Right kidney (tissue), 1 donor: ENCODE data around the gene GRB2.
"Not testable (repeated sequence)": the region's sequence is repeated elsewhere in the genome, so short reads cannot be mapped to it uniquely, and the experiment has no call there.

Experiments
- DNase-seq: peaks from one replicate; pipeline ENCODE4 v3.0.0-alpha.2; 2016

The GRB2 gene

GRCh38 chr17:75353176-75353575 lies 52.3 kb downstream of the GRB2 start:
- no peak for DNase-seq

- peak; percentile 56 for DNase-seq
Measured at GRCh38 chr17:75352079-75352569, 53.4 kb downstream of the GRB2 start.

DNA sequence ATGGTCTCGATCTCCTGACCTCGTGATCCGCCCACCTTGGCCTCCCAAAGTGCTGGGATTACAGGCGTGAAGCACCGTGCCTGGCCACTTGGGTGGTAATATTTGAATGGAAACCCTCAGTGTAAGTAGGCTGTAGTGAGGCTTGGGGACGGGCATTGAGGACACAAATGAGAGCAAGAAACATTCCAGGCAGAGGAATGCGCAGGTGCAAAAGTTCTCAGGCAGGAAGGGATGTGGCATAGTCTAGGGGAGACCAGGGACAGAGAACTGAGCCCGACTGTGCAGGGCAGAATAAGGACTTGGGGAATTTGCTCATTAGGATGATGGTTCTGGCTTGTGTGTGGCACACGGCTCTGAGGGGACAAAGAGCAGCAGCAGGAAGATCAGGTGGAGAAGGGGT lies 54.8 kb downstream of the GRB2 start:
- no peak for DNase-seq

- no peak for DNase-seq
Measured at GRCh38 chr17:75350029-75350428, 55.4 kb downstream of the GRB2 start.

DNA sequence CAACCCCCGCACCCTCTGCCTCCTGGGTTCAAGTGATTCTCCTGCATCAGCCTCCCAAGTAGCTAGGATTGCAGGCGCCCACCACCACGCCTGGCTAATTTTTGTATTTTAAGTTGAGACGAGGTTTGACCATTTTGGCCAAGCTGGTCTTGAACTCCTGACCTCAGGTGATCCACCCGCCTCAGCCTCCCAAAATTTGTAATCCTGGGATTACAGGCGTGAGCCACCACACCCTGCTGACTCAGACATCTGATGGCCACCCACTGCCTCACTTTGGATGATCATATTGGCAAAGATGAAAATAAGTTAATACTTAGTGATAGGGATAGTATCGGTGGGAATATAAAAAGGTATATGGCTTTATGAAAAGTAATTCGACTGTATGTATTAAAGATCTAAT lies 55.9 kb downstream of the GRB2 start:
- no peak for DNase-seq

DNA sequence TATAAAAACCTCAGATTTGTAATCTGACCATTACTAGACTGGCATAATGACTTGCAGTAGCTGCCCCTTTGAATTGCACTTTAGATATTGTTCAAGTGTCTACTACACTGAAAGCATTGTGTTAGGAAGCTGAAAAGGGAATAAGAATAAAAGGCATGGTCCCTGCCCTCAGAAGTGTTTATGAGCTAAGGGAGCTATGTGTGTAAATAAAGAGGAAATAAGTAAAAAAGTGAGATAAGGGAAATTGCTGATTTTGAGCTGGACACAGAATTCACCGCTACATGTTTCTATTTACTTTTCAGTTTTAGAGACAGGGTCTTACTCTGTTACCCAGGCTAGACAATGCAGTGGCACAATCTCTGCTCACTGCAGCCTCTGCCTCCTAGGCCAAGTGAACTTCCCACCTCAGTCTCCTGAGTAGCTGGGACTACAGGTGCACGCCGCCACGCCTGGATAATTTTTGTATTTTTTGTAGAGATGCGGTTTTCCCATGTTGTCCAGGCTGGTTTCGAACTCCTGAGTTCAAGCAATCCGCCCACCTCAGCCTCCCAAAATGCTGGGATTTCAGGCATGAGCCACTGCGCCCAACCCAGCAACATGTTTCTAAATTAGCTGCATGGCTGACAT lies 57.0 kb downstream of the GRB2 start:
- no peak for DNase-seq

DNA sequence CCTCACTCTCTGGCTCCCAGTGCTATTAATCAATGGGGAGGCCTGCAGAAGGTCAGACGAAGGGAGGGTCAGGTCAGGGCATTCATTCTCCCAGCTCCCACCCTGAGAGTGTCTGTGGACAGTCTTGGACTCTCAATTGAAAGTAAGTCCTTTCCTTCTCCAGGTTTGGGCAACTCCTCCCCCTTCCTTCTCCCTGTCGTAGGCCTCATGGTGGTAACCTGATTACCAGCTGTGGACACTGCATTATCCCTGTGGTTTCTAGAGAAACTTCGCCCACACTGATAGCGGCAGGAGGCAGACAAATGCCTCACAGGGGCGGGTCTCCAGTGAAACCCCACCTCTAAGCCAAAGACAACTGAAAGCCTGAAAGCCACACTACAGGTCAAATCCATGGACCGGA lies 58.6 kb downstream of the GRB2 start:
- peak; percentile 24 for DNase-seq

DNA sequence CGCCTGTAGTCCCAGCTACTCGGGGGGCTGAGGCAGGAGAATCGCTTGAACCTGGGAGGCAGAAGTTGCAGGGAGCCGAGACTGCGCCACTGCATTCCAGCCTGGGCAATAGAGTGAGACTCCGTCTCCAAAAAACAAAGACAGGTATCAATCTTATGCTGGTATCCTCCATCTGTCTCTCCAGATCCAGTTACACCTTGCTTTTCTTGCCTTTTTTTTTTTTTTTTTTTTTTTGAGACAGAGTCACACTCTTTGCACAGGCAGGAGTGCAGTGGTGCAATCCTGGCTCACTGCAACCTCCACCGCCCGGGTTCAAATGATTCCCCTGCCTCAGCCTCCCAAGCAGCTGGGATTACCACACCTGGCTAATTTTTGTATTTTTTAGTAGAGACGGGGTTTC lies 59.1 kb downstream of the GRB2 start:
- not testable (repeated sequence) for DNase-seq

DNA sequence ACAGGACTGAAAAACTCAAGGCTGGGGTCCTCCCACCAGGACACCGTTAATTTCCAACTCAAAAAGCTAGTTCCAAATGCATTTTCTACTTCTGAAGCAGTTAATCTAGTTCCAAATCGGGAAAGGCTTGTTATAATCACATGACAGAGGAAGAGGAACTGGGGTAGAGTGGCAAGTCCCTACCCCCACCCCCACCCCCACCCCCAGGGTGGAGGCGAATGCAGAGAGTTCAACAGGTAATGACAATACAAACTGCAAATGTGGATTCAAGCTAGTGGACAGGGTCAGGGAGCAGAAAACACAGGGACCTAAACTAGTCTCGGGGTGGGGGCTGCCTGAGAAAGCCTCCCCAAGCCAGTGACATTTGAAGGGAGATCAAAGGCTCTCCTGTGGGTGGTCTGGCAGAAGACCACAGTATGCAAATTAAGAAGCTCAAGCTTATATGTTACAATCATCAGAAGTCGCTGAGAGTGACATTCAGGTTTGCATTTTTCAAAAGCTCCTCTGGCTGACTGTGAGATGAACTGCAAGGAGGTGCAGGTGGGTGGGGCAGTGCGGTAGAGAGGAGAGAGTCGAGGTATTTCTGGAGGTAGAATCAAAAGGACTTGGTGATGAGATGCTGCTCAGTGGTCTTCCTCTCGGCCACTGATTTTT lies 59.8 kb downstream of the GRB2 start:
- no peak for DNase-seq

- DNase-seq, result no peak
Measured at GRCh38 chr17:75344666-75345065, 60.8 kb downstream of the GRB2 start.

DNA sequence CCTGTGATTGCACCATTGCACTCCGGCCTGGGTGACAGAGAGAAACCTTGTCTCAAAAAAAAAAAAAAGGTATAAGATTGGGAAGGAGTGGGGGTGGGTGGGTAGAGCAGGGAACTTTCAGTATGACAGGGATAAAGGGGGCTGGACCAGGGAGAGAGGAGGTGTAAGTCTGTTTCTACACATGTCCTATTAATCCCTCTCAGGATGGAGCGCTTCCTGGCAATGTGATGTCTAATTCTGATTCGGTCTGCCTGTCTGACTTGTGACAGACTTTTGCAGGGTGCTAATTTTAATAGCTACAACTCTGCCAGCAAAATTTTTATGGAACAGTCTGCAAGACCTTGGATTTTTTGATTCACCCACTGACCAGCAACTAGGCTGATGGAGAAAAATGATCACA lies 62.5 kb downstream of the GRB2 start:
- DNase-seq, result no peak

DNA sequence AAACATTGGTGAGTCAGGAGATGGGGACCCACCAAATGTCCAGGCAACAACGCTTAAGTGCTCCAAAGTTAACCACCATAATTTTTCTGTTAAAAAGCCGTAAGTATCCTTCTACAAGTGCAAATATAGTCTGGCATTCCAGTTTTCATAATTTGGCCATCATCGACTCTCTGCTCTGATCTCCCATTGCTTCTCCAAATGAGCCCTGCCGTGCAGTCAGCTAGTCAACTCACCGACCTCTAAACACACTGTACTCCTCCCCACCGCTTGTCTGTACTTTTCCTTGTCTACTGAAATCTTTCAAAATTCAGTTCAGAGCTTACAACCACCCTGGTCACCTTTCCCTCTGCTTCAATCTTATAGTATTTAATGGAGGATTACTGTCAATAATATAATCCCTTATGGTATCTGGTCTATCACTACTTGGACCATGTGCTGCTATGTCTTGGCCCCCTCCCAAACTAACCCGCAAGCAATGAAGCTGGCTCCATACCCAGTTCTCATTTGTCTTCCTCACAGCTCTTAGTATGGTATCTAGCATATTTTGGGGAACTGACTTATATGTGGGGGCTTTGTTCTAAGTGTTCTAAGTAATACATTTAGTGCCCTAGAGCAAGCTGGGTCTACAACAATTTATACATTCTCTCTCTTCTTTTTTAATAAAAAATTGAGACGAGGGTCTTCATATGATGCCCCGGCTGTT lies 63.5 kb downstream of the GRB2 start:
- DNase-seq, result no peak

- no peak for DNase-seq
Measured at GRCh38 chr17:75340631-75341030, 64.8 kb downstream of the GRB2 start.

DNA sequence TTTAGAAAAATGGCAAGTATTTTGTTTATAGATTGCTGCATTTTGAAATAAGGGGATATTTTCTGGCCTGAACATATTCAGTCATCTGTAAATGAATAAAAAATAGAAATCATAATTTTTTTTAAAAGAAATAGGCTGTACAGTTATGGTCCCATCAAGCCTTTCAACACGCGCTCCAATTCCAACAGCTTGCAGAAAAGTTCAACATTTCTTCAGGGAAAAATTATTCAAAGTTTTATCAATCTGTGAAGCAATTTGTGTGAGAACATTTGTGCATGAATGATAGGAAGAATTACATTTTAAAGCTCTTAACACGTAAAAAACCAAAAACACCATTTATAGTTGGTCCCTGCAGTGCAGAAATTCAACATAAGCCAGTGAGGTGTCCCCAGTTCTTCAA lies 65.5 kb downstream of the GRB2 start:
- no peak for DNase-seq

DNA sequence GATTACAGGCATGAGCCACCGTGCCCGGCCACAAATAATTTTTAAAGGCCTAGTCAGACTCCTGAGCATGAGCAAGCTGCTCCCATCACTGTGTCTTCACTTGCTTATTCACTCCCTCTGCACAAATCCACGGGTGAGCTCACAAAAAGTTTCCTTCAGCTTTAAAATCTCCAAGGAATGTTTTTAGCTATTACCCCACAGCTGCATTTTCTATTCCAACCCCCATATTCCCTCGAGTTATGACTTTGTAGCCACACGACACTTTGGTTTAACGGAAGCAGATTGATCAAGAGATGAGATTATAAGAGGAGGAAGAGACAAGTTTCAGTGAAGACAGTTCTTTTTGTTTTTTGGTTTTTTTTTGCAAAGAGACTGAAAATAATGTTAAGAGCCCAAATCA lies 67.1 kb downstream of the GRB2 start:
- DNase-seq, result no peak

GRCh38 chr17:75335315-75335714 lies 70.2 kb downstream of the GRB2 start:
- DNase-seq, result no peak

DNA sequence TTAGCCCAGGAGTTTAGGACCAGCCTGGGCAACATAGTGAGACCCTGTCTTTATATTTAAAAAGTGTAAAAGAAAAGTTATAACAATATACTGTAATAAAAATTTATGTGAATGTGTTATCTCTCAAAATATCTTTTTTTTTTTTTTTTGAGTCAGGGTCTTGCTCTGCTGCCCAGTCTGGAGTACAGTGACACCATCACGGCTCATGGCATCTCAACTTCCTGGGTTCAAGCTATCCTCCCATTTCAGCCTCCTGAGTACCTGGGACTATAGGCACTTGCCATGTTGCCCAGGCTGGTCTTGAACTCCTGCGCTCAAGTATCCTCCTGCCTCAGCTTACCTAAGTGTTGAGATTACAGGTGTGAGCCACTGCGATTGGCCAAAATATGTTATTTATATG lies 70.8 kb downstream of the GRB2 start:
- DNase-seq, result no peak

GRCh38 chr17:75331671-75332070 lies 73.8 kb downstream of the GRB2 start:
- no peak for DNase-seq

DNA sequence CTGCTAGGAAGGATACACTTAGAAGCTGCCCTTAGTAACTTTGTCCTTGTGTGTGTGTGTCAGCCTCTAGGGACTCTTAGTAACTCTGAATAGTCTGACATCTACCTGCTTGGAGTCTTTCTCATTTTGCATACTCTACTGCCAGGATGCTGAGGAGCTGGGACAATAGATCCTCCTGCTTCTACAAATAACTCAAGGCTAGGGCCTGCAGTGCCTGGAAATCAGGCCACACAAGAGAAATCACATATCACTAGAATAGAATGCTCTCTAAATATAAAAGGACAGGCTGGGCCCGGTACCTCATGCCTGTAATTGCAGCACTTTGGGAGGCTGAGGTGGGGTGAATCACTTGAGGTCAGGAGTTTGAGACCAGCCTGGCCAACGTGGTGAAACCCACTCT lies 77.7 kb downstream of the GRB2 start:
- DNase-seq, result no peak

DNA sequence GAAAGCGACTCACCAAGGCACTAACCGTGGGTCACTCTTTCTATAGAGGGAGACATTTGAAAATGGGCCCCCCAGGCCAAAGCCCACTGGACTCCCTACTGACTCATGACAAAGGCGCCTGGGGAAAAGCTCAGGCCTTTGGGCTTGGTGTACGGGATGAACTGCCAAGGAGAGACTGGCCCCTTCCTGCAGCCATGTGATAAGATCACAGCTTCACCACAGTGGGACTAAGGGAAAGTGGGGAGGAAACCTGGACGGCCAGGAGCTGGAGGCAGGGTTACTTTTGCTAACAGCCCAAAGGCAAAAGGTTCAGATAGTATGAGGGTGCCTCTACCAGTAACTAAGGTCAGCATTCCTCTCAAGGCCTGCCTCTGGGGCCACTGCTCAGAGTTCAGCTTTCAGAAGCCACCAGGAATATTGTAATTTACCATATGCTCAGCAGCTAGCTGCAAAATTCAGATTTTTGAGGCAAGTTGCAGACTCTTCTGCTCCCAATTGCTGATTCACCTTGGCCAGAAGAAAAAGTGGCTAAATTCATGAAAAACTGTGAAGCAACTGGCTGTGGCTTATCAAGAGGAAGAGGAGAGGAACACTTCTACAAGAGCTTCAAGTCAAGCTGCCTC lies 79.1 kb downstream of the GRB2 start:
- no peak for DNase-seq

DNA sequence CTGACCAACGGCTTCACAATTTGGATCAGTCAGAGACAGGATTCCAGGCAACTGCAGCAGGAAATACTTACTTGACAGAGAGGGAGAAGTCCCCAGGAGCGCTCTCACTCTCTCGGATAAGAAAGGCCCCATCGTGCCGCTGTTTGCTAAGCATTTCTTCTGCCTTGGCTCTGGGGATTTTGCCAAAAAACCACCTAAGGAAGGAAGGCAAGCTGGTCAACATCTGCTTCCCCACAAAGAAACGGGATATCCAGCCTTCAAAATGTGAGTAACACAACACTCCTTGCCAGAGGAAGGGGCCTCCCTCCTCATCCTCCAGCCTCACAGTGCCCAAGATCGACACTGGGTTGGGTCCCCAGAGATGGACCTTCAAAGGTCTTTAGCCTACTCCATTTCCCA lies 79.7 kb downstream of the GRB2 start:
- DNase-seq, result no peak

GRCh38 chr17:75325348-75325747 lies 80.1 kb downstream of the GRB2 start:
- no peak for DNase-seq

- DNase-seq, result no peak
Measured at GRCh38 chr17:75321506-75321905, 84.0 kb downstream of the GRB2 start.
